ENCODE results near the gene CAAP1. TPM values are rescaled to one million over a fixed set of nuclear protein-coding genes. Genes with fewer than 3 reads are reported as not detected.
A peak's percentile ranks its signal among the peaks of the same experiment; 100 is the strongest.

Gene CAAP1
- total RNA-seq, 1 experiment from 2014 or later = 12.5 TPM

DNA sequence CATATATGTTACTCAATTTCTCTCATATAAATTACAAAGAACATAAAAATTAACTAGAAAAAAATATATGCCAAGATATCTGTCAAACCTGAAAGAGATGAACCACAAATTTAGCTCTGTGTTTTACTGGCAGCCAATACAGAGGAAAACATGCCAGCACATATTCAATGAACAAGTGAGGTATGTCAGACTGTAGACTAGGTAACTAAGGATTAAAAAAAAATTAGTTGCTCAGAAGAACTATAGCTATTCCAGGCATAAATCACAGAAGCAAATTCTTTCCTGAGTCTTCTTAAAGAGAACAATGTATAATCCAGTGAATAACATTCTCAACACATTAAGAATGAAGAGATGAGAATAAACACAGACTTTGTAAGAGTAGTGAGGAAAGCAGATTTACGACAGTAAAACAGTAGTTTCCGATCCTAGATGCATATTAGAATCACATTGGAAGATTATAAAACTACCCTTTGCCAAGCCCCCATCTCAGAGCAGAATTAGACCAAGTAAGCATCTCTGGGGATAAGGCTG lies 20.6 kb upstream of the CAAP1 start:
- intact Hi-C loops (cut with micrococcal nuclease; ENCODE audit: unreplicated experiment) = no loop called here
- Mint-ChIP-seq H3K36me3 (ENCODE audit: insufficient read depth, unreplicated experiment) (peaks cover 6% of the 10 kb centered on the region), H3K4me1 (ENCODE audit: low read depth, unreplicated experiment) (no peaks in the 10 kb centered on the region), H3K27me3 (ENCODE audit: unreplicated experiment) (no peaks in the 10 kb centered on the region), H3K27ac (ENCODE audit: unreplicated experiment) (no peak overlapping the region), H3K4me3 (ENCODE audit: low read depth, unreplicated experiment) (no peak overlapping the region), H3K9me3 (ENCODE audit: low read depth, unreplicated experiment) (no peaks in the 10 kb centered on the region)
- TF ChIP-seq, protein P1, sequence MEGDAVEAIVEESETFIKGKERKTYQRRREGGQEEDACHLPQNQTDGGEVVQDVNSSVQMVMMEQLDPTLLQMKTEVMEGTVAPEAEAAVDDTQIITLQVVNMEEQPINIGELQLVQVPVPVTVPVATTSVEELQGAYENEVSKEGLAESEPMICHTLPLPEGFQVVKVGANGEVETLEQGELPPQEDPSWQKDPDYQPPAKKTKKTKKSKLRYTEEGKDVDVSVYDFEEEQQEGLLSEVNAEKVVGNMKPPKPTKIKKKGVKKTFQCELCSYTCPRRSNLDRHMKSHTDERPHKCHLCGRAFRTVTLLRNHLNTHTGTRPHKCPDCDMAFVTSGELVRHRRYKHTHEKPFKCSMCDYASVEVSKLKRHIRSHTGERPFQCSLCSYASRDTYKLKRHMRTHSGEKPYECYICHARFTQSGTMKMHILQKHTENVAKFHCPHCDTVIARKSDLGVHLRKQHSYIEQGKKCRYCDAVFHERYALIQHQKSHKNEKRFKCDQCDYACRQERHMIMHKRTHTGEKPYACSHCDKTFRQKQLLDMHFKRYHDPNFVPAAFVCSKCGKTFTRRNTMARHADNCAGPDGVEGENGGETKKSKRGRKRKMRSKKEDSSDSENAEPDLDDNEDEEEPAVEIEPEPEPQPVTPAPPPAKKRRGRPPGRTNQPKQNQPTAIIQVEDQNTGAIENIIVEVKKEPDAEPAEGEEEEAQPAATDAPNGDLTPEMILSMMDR (IDR thresholded peaks at IDR 0.05; ENCODE audit: unreplicated experiment) = no peak
- CTCF ChIA-PET = no interaction called here
- DNase-seq = no peak
- no TSS peak for BruUV-seq (replicated peaks)

DNA sequence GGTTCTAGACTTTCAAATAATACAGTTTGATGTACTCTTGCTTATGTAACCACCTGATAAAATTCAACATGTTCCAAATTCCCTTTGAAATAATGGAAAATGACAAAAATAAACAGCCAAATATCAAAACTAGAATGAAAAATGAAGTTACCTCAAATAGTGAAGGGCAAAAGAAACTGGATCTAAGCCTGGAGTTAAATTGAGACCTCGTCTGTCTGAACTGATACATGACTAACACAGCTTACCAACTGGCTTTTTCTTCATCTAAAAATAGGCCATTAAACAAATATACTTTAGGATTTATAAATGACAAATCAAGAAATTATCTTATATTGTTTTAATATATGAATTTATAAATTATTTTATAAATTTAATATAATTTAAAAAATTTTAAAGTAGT lies 12.1 kb upstream of the CAAP1 start:
- no peak overlapping the region for H3K27ac Mint-ChIP-seq (ENCODE audit: unreplicated experiment)

DNA sequence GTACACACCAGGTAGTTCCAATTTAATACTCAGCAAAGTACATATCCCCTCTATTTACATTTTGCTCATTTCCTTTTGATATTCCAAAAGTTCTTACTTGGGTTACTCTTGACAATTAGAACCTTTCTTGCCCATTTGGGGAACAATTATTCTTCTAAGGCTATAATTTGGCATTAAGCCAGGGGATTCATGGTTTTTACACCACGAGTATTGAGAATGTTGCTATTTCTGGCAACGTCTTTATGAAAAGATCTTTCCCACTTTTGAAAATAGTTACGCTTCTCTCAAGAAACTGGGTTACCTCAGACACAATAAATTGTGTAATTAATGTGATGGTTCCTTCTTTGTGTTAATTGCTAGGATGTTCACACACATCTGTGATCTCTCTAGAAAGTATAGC lies 11.5 kb upstream of the CAAP1 start:
- no TSS peak for BruUV-seq (replicated peaks)
- no peak for DNase-seq
- TF ChIP-seq, protein P1 (IDR thresholded peaks at IDR 0.05; ENCODE audit: unreplicated experiment) = no peak
- CTCF ChIA-PET = no interaction called here
- Mint-ChIP-seq H3K27me3 (ENCODE audit: unreplicated experiment) (no peaks in the 10 kb centered on the region), H3K4me1 (ENCODE audit: low read depth, unreplicated experiment) (no peaks in the 10 kb centered on the region), H3K27ac (ENCODE audit: unreplicated experiment) (no peak overlapping the region), H3K36me3 (ENCODE audit: insufficient read depth, unreplicated experiment) (peaks cover 4% of the 10 kb centered on the region), H3K9me3 (ENCODE audit: low read depth, unreplicated experiment) (no peaks in the 10 kb centered on the region), H3K4me3 (ENCODE audit: low read depth, unreplicated experiment) (no peak overlapping the region)
- intact Hi-C loops (cut with micrococcal nuclease; ENCODE audit: unreplicated experiment) = no loop called here

More for the DNA sequence above, 12.1 kb upstream of the CAAP1 start:
- peaks cover 4% of the 10 kb centered on the region for H3K36me3 Mint-ChIP-seq (ENCODE audit: insufficient read depth, unreplicated experiment)
- no peaks in the 10 kb centered on the region for H3K27me3 Mint-ChIP-seq (ENCODE audit: unreplicated experiment)
- TF ChIP-seq, protein P1 (IDR thresholded peaks at IDR 0.05; ENCODE audit: unreplicated experiment) = no peak
- H3K4me3 Mint-ChIP-seq (ENCODE audit: low read depth, unreplicated experiment) = no peak overlapping the region
- CTCF ChIA-PET = no interaction called here
- no peak for DNase-seq
- H3K4me1 Mint-ChIP-seq (ENCODE audit: low read depth, unreplicated experiment) = no peaks in the 10 kb centered on the region
- intact Hi-C loops (cut with micrococcal nuclease; ENCODE audit: unreplicated experiment) = no loop called here
- BruUV-seq (replicated peaks) = no TSS peak
- H3K9me3 Mint-ChIP-seq (ENCODE audit: low read depth, unreplicated experiment) = no peaks in the 10 kb centered on the region

DNA sequence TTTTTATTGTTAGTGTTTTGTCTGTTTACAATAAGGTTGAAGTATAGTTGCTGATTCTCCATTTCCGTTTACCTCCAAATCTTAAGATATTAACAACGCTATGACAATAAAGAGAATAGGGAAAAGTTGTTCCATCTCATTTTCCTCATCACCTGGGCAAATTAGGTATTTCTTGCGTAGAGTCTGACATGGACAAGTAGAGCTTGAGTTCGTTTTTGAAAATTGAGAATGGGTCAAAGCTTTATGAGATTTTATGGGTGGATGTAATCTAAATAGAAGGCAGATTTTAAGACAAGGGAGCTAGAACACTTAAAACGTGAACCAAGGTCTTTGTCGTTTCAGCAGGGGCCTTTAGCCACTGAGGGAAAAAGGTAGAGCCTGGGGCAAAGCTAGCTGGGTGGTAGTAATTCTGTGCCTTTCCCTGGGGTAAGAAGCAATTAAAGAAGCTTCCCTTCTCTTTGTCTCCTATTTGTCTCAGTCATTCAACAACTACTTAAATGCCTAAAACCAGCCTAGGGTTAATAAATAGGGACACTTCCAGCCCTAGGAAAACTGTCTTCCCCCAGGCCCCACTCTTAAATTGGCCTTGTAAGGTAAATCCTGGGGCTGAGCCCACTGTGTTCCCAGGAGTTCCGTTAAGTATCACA lies 551 bp upstream of the CAAP1 start:
- intact Hi-C loops (cut with micrococcal nuclease; ENCODE audit: unreplicated experiment) = no loop called here
- CTCF ChIA-PET = no interaction called here

More for the DNA sequence above, 551 bp upstream of the CAAP1 start:
- no peak for DNase-seq
- Mint-ChIP-seq H3K9me3 (ENCODE audit: low read depth, unreplicated experiment) (peaks cover 2% of the 10 kb centered on the region), H3K36me3 (ENCODE audit: insufficient read depth, unreplicated experiment) (peaks cover 27% of the 10 kb centered on the region), H3K27ac (ENCODE audit: unreplicated experiment) (peak overlapping the region; percentile 100), H3K27me3 (ENCODE audit: unreplicated experiment) (no peaks in the 10 kb centered on the region), H3K4me1 (ENCODE audit: low read depth, unreplicated experiment) (peaks cover 5% of the 10 kb centered on the region), H3K4me3 (ENCODE audit: low read depth, unreplicated experiment) (peak overlapping the region; percentile 100)
- BruUV-seq (replicated peaks) = TSS peak; percentile 97
- TF ChIP-seq, protein P1 (IDR thresholded peaks at IDR 0.05; ENCODE audit: unreplicated experiment) = no peak
